SU-DHL-6 (cell line): Measurements from ENCODE around the gene LINGO1.

Experiments
- EZH2phosphoT487 ChIP-seq: fragments of 200-600 bp; sonication (generic), shearing (Covaris generic); conservative IDR thresholded peaks from 2 replicates; pipeline ENCODE4 v1.6.1; 2018; ENCODE audit warnings: mild to moderate bottlenecking, antibody characterized with exemption, low read length, moderate library complexity, mixed read lengths
- TF ChIP-seq, protein P1 (sequence below): fragments of 200-600 bp; sonication (generic); IDR thresholded peaks from one replicate; pipeline ENCODE4 v1.5.1; 2017; ENCODE audit warnings: antibody characterized with exemption, mild to moderate bottlenecking, low read length, moderate library complexity; ENCODE audit not compliant: insufficient read depth, poor library complexity, severe bottlenecking

DNA sequence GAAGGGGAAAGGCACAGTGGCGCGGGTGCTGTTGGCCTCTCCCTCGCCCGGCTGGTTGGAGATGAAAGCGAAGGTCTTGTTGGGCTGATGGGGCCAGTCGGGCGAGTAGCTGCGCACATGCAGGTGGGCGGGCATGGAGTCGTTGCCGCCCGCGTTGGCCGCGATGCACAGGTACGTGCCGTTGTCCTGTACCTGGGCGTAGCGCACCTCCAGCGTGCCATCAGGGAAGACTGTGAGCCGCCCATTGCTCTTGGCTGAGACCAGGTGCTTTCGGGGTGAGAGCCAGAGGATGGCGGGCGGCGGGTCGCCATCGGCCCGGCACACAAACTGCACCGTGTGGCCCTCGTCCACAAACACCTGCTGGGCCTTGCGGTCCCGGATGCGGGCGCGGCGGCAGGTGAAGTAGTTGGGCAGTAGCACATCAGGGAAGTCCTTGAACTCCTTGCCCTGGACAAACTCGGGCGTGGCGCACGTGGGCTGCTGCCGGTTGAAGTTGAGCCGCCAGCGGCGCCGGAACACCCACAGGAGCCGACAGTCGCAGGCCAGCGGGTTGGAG lies 18.4 kb downstream of the LINGO1 start:
- TF ChIP-seq, protein P1, sequence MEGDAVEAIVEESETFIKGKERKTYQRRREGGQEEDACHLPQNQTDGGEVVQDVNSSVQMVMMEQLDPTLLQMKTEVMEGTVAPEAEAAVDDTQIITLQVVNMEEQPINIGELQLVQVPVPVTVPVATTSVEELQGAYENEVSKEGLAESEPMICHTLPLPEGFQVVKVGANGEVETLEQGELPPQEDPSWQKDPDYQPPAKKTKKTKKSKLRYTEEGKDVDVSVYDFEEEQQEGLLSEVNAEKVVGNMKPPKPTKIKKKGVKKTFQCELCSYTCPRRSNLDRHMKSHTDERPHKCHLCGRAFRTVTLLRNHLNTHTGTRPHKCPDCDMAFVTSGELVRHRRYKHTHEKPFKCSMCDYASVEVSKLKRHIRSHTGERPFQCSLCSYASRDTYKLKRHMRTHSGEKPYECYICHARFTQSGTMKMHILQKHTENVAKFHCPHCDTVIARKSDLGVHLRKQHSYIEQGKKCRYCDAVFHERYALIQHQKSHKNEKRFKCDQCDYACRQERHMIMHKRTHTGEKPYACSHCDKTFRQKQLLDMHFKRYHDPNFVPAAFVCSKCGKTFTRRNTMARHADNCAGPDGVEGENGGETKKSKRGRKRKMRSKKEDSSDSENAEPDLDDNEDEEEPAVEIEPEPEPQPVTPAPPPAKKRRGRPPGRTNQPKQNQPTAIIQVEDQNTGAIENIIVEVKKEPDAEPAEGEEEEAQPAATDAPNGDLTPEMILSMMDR, result no peak
- TF ChIP-seq EZH2phosphoT487, result no peak
